ENCODE measurements around the gene PGLYRP4. TPM values are rescaled to one million over a fixed set of nuclear protein-coding genes. Genes with fewer than 3 reads are reported as not detected.

PGLYRP4 gene
- total and polyA plus RNA-seq, 2 donors from 2014 or later = not detected

GRCh38 chr1:153344718-153345025 is 4.0 kb downstream of the PGLYRP4 start:
- intact Hi-C loops (cut with DNase I) = no loop called here
- Histone ChIP-seq H3K27me3 (ENCODE audit: control insufficient read depth, insufficient read depth, low read length) (no peaks in the 10 kb centered on the region), H3K9me3 (ENCODE audit: control insufficient read depth in 2 of 3, insufficient read depth in 1 of 3, low read length in 3 of 3) (no peaks in the 10 kb centered on the region), H3K4me3 (ENCODE audit: low read length in 3 of 3) (no peak overlapping the region), H3K9ac (ENCODE audit: low read length in 3 of 3) (no peak overlapping the region), H3K27ac (ENCODE audit: low read depth in 2 of 2, low read length in 2 of 2) (no peak overlapping the region), H3K4me1 (ENCODE audit: control insufficient read depth in 2 of 3, insufficient read depth in 2 of 3, low read depth in 1 of 3, low read length in 3 of 3) (no peaks in the 10 kb centered on the region), H3K36me3 (ENCODE audit: control insufficient read depth in 2 of 3, insufficient read depth in 3 of 3, low read length in 3 of 3) (no peaks in the 10 kb centered on the region)
- TF ChIP-seq CTCF (IDR thresholded peaks at IDR 0.05; ENCODE audit: borderline replicate concordance, extremely low read depth, insufficient read depth) = no peak
- DNase-seq = peak in 1 of 5 donors; percentile 14
- no peak for FAIRE-seq

GRCh38 chr1:153343811-153344717 is 4.6 kb downstream of the PGLYRP4 start:
- Histone ChIP-seq H3K27me3 (ENCODE audit: control insufficient read depth, insufficient read depth, low read length) (no peaks in the 10 kb centered on the region), H3K9ac (ENCODE audit: low read length in 3 of 3) (no peak overlapping the region), H3K36me3 (ENCODE audit: control insufficient read depth in 2 of 3, insufficient read depth in 3 of 3, low read length in 3 of 3) (no peaks in the 10 kb centered on the region), H3K9me3 (ENCODE audit: control insufficient read depth in 2 of 3, insufficient read depth in 1 of 3, low read length in 3 of 3) (no peaks in the 10 kb centered on the region), H3K27ac (ENCODE audit: low read depth in 2 of 2, low read length in 2 of 2) (no peak overlapping the region), H3K4me3 (ENCODE audit: low read length in 3 of 3) (no peak overlapping the region), H3K4me1 (ENCODE audit: control insufficient read depth in 2 of 3, insufficient read depth in 2 of 3, low read depth in 1 of 3, low read length in 3 of 3) (no peaks in the 10 kb centered on the region)
- DNase-seq (peak in 1 of 5 donors; percentile 13), FAIRE-seq (no peak)
- intact Hi-C loops (cut with DNase I) = no loop called here
- no peak for TF ChIP-seq CTCF (IDR thresholded peaks at IDR 0.05; ENCODE audit: borderline replicate concordance, extremely low read depth, insufficient read depth)

GRCh38 chr1:153343040-153343681 is 5.5 kb downstream of the PGLYRP4 start:
- DNase-seq = no peak
- no peak for FAIRE-seq
- no peak for TF ChIP-seq CTCF (IDR thresholded peaks at IDR 0.05; ENCODE audit: borderline replicate concordance, extremely low read depth, insufficient read depth)
- intact Hi-C loops (cut with DNase I) = no loop called here
- Histone ChIP-seq H3K9ac (ENCODE audit: low read length in 3 of 3) (no peak overlapping the region), H3K9me3 (ENCODE audit: control insufficient read depth in 2 of 3, insufficient read depth in 1 of 3, low read length in 3 of 3) (no peaks in the 10 kb centered on the region), H3K27me3 (ENCODE audit: control insufficient read depth, insufficient read depth, low read length) (no peaks in the 10 kb centered on the region), H3K27ac (ENCODE audit: low read depth in 2 of 2, low read length in 2 of 2) (no peak overlapping the region), H3K4me1 (ENCODE audit: control insufficient read depth in 2 of 3, insufficient read depth in 2 of 3, low read depth in 1 of 3, low read length in 3 of 3) (no peaks in the 10 kb centered on the region), H3K36me3 (ENCODE audit: control insufficient read depth in 2 of 3, insufficient read depth in 3 of 3, low read length in 3 of 3) (no peaks in the 10 kb centered on the region), H3K4me3 (ENCODE audit: low read length in 3 of 3) (no peak overlapping the region)

Measured in kidney (tissue), 14 donors.